ENCODE results near the gene RIBC2.

GRCh38 chr22:45418056-45418769, 4.7 kb downstream of the RIBC2 start:
- TF ChIP-seq, protein P1, sequence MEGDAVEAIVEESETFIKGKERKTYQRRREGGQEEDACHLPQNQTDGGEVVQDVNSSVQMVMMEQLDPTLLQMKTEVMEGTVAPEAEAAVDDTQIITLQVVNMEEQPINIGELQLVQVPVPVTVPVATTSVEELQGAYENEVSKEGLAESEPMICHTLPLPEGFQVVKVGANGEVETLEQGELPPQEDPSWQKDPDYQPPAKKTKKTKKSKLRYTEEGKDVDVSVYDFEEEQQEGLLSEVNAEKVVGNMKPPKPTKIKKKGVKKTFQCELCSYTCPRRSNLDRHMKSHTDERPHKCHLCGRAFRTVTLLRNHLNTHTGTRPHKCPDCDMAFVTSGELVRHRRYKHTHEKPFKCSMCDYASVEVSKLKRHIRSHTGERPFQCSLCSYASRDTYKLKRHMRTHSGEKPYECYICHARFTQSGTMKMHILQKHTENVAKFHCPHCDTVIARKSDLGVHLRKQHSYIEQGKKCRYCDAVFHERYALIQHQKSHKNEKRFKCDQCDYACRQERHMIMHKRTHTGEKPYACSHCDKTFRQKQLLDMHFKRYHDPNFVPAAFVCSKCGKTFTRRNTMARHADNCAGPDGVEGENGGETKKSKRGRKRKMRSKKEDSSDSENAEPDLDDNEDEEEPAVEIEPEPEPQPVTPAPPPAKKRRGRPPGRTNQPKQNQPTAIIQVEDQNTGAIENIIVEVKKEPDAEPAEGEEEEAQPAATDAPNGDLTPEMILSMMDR (IDR thresholded peaks at IDR 0.05; ENCODE audit: low read depth, low read length, missing input control) = no peak
- TF ChIP-seq, protein P2, sequence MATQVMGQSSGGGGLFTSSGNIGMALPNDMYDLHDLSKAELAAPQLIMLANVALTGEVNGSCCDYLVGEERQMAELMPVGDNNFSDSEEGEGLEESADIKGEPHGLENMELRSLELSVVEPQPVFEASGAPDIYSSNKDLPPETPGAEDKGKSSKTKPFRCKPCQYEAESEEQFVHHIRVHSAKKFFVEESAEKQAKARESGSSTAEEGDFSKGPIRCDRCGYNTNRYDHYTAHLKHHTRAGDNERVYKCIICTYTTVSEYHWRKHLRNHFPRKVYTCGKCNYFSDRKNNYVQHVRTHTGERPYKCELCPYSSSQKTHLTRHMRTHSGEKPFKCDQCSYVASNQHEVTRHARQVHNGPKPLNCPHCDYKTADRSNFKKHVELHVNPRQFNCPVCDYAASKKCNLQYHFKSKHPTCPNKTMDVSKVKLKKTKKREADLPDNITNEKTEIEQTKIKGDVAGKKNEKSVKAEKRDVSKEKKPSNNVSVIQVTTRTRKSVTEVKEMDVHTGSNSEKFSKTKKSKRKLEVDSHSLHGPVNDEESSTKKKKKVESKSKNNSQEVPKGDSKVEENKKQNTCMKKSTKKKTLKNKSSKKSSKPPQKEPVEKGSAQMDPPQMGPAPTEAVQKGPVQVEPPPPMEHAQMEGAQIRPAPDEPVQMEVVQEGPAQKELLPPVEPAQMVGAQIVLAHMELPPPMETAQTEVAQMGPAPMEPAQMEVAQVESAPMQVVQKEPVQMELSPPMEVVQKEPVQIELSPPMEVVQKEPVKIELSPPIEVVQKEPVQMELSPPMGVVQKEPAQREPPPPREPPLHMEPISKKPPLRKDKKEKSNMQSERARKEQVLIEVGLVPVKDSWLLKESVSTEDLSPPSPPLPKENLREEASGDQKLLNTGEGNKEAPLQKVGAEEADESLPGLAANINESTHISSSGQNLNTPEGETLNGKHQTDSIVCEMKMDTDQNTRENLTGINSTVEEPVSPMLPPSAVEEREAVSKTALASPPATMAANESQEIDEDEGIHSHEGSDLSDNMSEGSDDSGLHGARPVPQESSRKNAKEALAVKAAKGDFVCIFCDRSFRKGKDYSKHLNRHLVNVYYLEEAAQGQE (IDR thresholded peaks at IDR 0.05) = no peak
- TF ChIP-seq RAD21 (IDR thresholded peaks at IDR 0.05) (no peak), ATF3 (IDR thresholded peaks at IDR 0.05) (no peak), MAX (IDR thresholded peaks at IDR 0.05) (no peak), TAF1 (conservative IDR thresholded peaks at IDR 0.05) (no peak), SP1 (IDR thresholded peaks at IDR 0.05) (no peak), RXRA (IDR thresholded peaks at IDR 0.05) (no peak), GABPA (IDR thresholded peaks at IDR 0.05 in 1 of 2, conservative IDR thresholded peaks at IDR 0.05 in 1 of 2) (no peak), ZBTB33 (IDR thresholded peaks at IDR 0.05) (no peak), EGR1 (IDR thresholded peaks at IDR 0.05; ENCODE audit: low read depth in 2 of 2) (no peak), JUND (IDR thresholded peaks at IDR 0.05) (no peak), YY1 (IDR thresholded peaks at IDR 0.05) (no peak), HNF4A (conservative IDR thresholded peaks at IDR 0.05) (no peak)
